ENCODE data around the gene ATP9B. TPM values are rescaled to one million over a fixed set of nuclear protein-coding genes. Genes with fewer than 3 reads are reported as not detected.

The ATP9B gene
- total RNA-seq, 1 donor from 2014 or later: 15.8 TPM

GRCh38 chr18:79030680-79031079 lies 38.5 kb upstream of the ATP9B start:
- no peak for DNase-seq (ENCODE audit: low spot score)
- Mint-ChIP-seq H3K27ac (ENCODE audit: unreplicated experiment) (no peak overlapping the region), H3K27me3 (ENCODE audit: low read depth) (no peaks in the 10 kb centered on the region), H3K36me3 (ENCODE audit: low read depth) (no peaks in the 10 kb centered on the region), H3K9me3 (ENCODE audit: low read depth) (peaks cover 19% of the 10 kb centered on the region), H3K4me3 (ENCODE audit: unreplicated experiment) (no peak overlapping the region), H3K4me1 (ENCODE audit: low read depth) (no peaks in the 10 kb centered on the region)
- no peak for TF ChIP-seq CTCF (IDR thresholded peaks at IDR 0.05)

DNA sequence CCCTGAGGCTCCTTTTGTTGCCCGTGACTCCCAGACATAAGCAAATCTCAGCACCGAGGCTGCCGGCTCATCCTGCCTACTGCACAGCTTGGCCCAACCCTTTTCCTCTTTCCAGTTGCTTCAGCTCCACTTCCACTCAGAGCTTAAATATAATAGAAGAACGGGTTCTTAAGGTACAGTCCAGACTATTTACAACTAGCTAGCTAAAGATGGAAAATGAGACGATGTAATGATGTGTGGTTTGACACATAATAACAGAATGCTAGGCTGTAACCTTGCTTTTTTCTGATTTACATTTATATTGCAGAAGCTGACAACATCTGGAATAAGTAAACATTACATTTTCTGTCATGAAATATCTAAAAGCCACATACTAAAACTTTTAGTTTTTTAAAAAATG lies 26.9 kb upstream of the ATP9B start:
- Mint-ChIP-seq H3K27ac (ENCODE audit: unreplicated experiment) (no peak overlapping the region), H3K9me3 (ENCODE audit: low read depth) (peaks cover 3% of the 10 kb centered on the region), H3K27me3 (ENCODE audit: low read depth) (peaks cover 10% of the 10 kb centered on the region), H3K4me1 (ENCODE audit: low read depth) (no peaks in the 10 kb centered on the region), H3K4me3 (ENCODE audit: unreplicated experiment) (no peak overlapping the region), H3K36me3 (ENCODE audit: low read depth) (no peaks in the 10 kb centered on the region)
- no peak for TF ChIP-seq CTCF (IDR thresholded peaks at IDR 0.05)
- DNase-seq (ENCODE audit: low spot score): no peak

DNA sequence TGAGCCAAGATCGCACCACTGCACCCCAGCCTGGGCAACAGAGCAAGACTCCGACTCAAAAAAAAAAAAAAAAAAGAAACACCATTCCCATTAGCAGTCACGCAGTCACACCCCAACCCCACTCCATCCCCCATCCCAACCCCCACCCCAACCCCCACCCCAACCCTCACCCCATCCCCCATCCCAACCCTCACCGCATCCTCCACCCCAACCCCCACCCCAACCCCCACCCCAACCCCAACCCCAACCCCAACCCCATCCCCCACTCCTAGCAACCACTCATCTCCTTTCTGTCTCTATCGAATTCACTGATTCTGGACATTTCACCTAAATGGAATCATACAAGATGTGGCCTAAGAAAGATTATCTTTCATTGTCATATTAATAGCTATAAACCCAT lies 25.9 kb upstream of the ATP9B start:
- no peaks in the 10 kb centered on the region for H3K4me1 Mint-ChIP-seq (ENCODE audit: low read depth)
- TF ChIP-seq CTCF (IDR thresholded peaks at IDR 0.05): no peak
- no peaks in the 10 kb centered on the region for H3K36me3 Mint-ChIP-seq (ENCODE audit: low read depth)
- H3K27me3 Mint-ChIP-seq (ENCODE audit: low read depth): peaks cover 10% of the 10 kb centered on the region
- H3K4me3 Mint-ChIP-seq (ENCODE audit: unreplicated experiment): no peak overlapping the region
- no peak overlapping the region for H3K27ac Mint-ChIP-seq (ENCODE audit: unreplicated experiment)
- no peak for DNase-seq (ENCODE audit: low spot score)
- H3K9me3 Mint-ChIP-seq (ENCODE audit: low read depth): no peaks in the 10 kb centered on the region

- TF ChIP-seq CTCF (IDR thresholded peaks at IDR 0.05): no peak
Observed at GRCh38 chr18:79046522-79046921, 22.7 kb upstream of the ATP9B start.

DNA sequence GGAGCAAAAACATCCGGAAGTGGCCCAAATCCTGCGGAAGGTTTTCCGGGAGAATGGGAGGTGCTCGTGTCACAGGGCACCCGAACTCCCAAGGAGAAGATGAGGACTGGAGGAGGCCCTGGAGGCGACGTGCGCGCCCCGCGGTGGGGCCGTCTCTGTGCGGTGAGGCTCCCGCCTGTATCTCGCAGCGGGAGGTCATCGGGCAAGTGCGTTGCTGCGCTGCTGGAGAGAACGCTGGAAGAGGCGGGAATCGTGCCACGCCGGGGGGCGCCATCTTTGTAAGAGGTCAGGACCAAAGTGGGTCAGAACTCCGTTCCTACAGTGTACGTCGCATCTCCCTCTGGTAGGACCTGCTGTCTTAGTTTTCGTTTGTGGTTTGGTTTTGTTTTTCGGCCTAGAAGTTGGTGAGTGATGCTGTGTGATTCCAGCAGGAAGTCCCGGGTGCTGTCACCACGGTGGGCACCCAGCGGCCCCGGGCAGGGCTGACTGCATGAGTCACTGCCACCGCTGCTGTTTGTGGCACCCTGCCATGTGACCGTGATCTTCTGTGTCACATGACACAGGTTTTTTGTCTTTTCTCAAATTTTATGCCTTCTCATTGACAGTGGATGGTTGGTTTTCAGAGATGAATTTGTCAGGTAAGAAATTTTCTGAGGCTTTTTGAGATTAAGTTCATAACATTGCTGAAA lies 21.5 kb upstream of the ATP9B start:
- Mint-ChIP-seq H3K4me3 (ENCODE audit: unreplicated experiment) (no peak overlapping the region), H3K27me3 (ENCODE audit: low read depth) (peaks cover 9% of the 10 kb centered on the region), H3K36me3 (ENCODE audit: low read depth) (no peaks in the 10 kb centered on the region), H3K4me1 (ENCODE audit: low read depth) (no peaks in the 10 kb centered on the region), H3K27ac (ENCODE audit: unreplicated experiment) (no peak overlapping the region), H3K9me3 (ENCODE audit: low read depth) (no peaks in the 10 kb centered on the region)
- DNase-seq (ENCODE audit: low spot score): no peak
- no peak for TF ChIP-seq CTCF (IDR thresholded peaks at IDR 0.05)

More at GRCh38 chr18:79046522-79046921, 22.7 kb upstream of the ATP9B start:
- no peaks in the 10 kb centered on the region for H3K4me1 Mint-ChIP-seq (ENCODE audit: low read depth)
- no peaks in the 10 kb centered on the region for H3K36me3 Mint-ChIP-seq (ENCODE audit: low read depth)
- H3K27me3 Mint-ChIP-seq (ENCODE audit: low read depth): peaks cover 5% of the 10 kb centered on the region
- H3K4me3 Mint-ChIP-seq (ENCODE audit: unreplicated experiment): no peak overlapping the region
- DNase-seq (ENCODE audit: low spot score): no peak
- no peaks in the 10 kb centered on the region for H3K9me3 Mint-ChIP-seq (ENCODE audit: low read depth)
- H3K27ac Mint-ChIP-seq (ENCODE audit: unreplicated experiment): no peak overlapping the region

Data from chondrocyte (in vitro differentiated cells).